ENCODE data around the gene PDE4D. TPM values are rescaled to one million over a fixed set of nuclear protein-coding genes. Genes with fewer than 3 reads are reported as not detected.

PDE4D gene
- total RNA-seq, 1 experiment from 2014 or later: 3.3 TPM

- TF ChIP-seq E2F4 (CRISPR knock-in tag; IDR thresholded peaks at IDR 0.05; ENCODE audit: borderline replicate concordance, low read depth) (no peak), PRRX2 (CRISPR knock-in tag; IDR thresholded peaks at IDR 0.05) (no peak), ZNF138 (CRISPR knock-in tag; conservative IDR thresholded peaks at IDR 0.05) (no peak), ZNF219 (CRISPR knock-in tag; IDR thresholded peaks at IDR 0.05; ENCODE audit: borderline replicate concordance) (no peak), ERG (CRISPR knock-in tag; IDR thresholded peaks at IDR 0.05) (no peak), MYBL2 (CRISPR knock-in tag; IDR thresholded peaks at IDR 0.05) (no peak), ZSCAN18 (CRISPR knock-in tag; IDR thresholded peaks at IDR 0.05) (no peak), FOXK1 (CRISPR knock-in tag; IDR thresholded peaks at IDR 0.05) (no peak), ZNF317 (CRISPR knock-in tag; IDR thresholded peaks at IDR 0.05; ENCODE audit: borderline replicate concordance, low read depth) (no peak), ZNF671 (CRISPR knock-in tag; IDR thresholded peaks at IDR 0.05) (no peak), ZNF263 (CRISPR knock-in tag; IDR thresholded peaks at IDR 0.05; ENCODE audit: low read depth) (no peak)
- Mint-ChIP-seq H3K36me3 (no peaks in the 10 kb centered on the region), H3K27ac (no peak overlapping the region), H3K4me1 (peaks cover 29% of the 10 kb centered on the region), H3K27me3 (ENCODE audit: low read depth) (no peaks in the 10 kb centered on the region), H3K9me3 (peaks cover 3% of the 10 kb centered on the region), H3K4me3 (no peak overlapping the region)
- ChIA-PET POLR2A (no interaction called here), CTCF (interaction anchor here (1.3 kb wide), 1 partner anchor 50 kb away, joined by 4 read pairs; no protein-coding TSS in a partner anchor)
- DNase-seq (ENCODE audit: low spot score): no peak
- no peak for ATAC-seq
Observed at GRCh38 chr5:59863777-59864176, 29.7 kb downstream of the PDE4D start.

GRCh38 chr5:59856358-59856757, 37.2 kb downstream of the PDE4D start:
- DNase-seq (ENCODE audit: low spot score) (no peak), ATAC-seq (no peak)
- Mint-ChIP-seq H3K27me3 (ENCODE audit: low read depth) (no peaks in the 10 kb centered on the region), H3K4me3 (no peak overlapping the region), H3K36me3 (no peaks in the 10 kb centered on the region), H3K9me3 (peaks cover 6% of the 10 kb centered on the region), H3K27ac (no peak overlapping the region), H3K4me1 (peaks cover 5% of the 10 kb centered on the region)
- POLR2A ChIA-PET: no interaction called here
- CTCF ChIA-PET: no interaction called here
- TF ChIP-seq ATF6 (CRISPR knock-in tag; IDR thresholded peaks at IDR 0.05): no peak
- TF ChIP-seq FOXP1 (CRISPR knock-in tag; IDR thresholded peaks at IDR 0.05; ENCODE audit: borderline replicate concordance): no peak
- TF ChIP-seq USF2 (CRISPR knock-in tag; IDR thresholded peaks at IDR 0.05): no peak
- no peak for TF ChIP-seq MXD4 (CRISPR knock-in tag; IDR thresholded peaks at IDR 0.05; ENCODE audit: borderline replicate concordance)
- TF ChIP-seq E2F1 (CRISPR knock-in tag; IDR thresholded peaks at IDR 0.05): no peak
- no peak for TF ChIP-seq TCF7 (CRISPR knock-in tag; IDR thresholded peaks at IDR 0.05; ENCODE audit: low read depth)
- TF ChIP-seq SMAD3 (CRISPR knock-in tag; IDR thresholded peaks at IDR 0.05; ENCODE audit: borderline replicate concordance): no peak
- TF ChIP-seq NFYB (CRISPR knock-in tag; conservative IDR thresholded peaks at IDR 0.05; ENCODE audit: low read depth): no peak
- TF ChIP-seq ATF3 (CRISPR knock-in tag; conservative IDR thresholded peaks at IDR 0.05): no peak
- no peak for TF ChIP-seq PREB (CRISPR knock-in tag; IDR thresholded peaks at IDR 0.05; ENCODE audit: borderline replicate concordance)
- TF ChIP-seq ZBTB21 (CRISPR knock-in tag; IDR thresholded peaks at IDR 0.05; ENCODE audit: borderline replicate concordance): no peak
- TF ChIP-seq ZNF416 (CRISPR knock-in tag; IDR thresholded peaks at IDR 0.05): no peak
- TF ChIP-seq EMX1 (CRISPR knock-in tag; IDR thresholded peaks at IDR 0.05): no peak
- TF ChIP-seq ATF2 (CRISPR knock-in tag; IDR thresholded peaks at IDR 0.05; ENCODE audit: borderline replicate concordance, low read depth): no peak
